Measurements from ENCODE around the gene ATP13A4.

ATP13A4 gene

DNA sequence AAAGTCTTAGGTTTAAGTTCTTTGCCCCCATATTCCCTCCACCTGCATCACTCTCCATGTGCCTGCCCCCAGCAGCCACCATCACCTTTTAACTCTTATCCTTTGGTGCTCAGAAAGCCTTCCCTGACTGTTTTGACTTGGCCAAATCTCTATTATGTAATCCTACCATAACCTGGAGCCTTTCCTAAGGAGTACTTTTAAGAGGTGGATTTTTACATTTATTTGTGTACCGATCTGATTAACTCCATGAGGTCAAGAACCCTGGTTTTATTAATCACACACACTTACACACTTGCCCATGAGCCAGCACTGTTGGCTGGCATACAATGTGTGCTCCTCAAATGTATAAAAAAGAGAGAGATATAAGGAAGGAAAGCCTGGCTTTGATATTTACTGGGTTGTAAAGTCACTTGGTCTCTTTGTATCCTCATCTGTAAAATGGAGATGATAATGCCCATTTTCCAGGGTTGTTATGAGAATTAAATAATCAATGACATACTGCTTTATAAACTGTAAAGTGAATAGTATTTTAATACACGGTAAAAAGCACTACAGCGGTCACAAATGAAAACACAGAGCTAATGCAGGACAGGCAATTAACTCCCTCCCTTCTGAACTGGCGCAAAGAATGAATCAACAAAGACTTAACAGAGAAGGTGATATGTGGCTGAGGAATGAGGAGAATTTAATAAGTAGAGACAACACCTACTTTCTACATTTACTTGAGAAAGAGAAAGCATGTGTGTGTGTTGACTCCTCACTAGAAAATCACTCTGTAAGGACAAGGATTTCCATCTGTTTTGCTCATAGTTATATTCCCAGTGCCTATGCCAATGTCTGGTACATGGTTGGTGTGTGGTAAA, 45.4 kb downstream of the ATP13A4 start:
- Histone ChIP-seq H3K9ac (ENCODE audit: insufficient read length, low read depth) (no peak overlapping the region), H3K9me3 (ENCODE audit: insufficient read depth, low read length) (no peaks in the 10 kb centered on the region), H3K4me3 (ENCODE audit: insufficient read length, low read depth) (no peak overlapping the region), H3K27me3 (ENCODE audit: insufficient read depth, insufficient read length) (no peaks in the 10 kb centered on the region), H3K4me1 (ENCODE audit: insufficient read depth, insufficient read length) (no peaks in the 10 kb centered on the region), H3K36me3 (ENCODE audit: insufficient read depth, insufficient read length, low read length) (no peaks in the 10 kb centered on the region)
- no peak for DNase-seq (ENCODE audit: low read depth, low spot score)
- TF ChIP-seq YY1 (IDR thresholded peaks at IDR 0.05; ENCODE audit: insufficient read depth, insufficient read length), result no peak
- TF ChIP-seq ZNF274 (IDR thresholded peaks at IDR 0.05; ENCODE audit: low read depth, low read length), result no peak
- TF ChIP-seq SUZ12 (IDR thresholded peaks at IDR 0.05; ENCODE audit: extremely low read depth, insufficient read depth, insufficient read length), result no peak

DNA sequence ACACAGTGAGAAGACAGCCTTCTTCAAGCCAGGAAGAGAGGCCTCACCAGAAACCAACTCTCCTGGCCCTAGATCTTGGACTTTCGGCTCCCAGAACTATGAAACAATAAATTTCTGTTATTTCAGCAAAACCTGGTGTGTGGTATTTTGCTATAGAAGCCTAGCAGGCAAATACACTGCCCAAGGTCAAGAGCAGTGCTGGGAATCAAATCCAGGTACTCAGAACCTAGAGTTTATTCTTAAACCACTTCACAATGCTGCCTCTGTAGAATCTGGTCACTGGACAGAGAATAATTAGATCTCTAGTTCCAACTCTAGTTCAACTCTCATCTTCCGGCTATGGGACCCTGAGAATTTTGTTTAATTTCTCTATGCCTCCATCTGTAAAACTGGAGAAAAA, 46.6 kb downstream of the ATP13A4 start:
- DNase-seq (ENCODE audit: low read depth, low spot score), result no peak
- H3K9ac ChIP-seq (ENCODE audit: insufficient read length, low read depth), result no peak overlapping the region
- H3K36me3 ChIP-seq (ENCODE audit: insufficient read depth, insufficient read length, low read length), result no peaks in the 10 kb centered on the region
- H3K4me3 ChIP-seq (ENCODE audit: insufficient read length, low read depth), result no peak overlapping the region
- TF ChIP-seq YY1 (IDR thresholded peaks at IDR 0.05; ENCODE audit: insufficient read depth, insufficient read length), result no peak
- TF ChIP-seq SUZ12 (IDR thresholded peaks at IDR 0.05; ENCODE audit: extremely low read depth, insufficient read depth, insufficient read length), result no peak
- TF ChIP-seq ZNF274 (IDR thresholded peaks at IDR 0.05; ENCODE audit: low read depth, low read length), result no peak
- H3K27me3 ChIP-seq (ENCODE audit: insufficient read depth, insufficient read length), result no peaks in the 10 kb centered on the region
- H3K4me1 ChIP-seq (ENCODE audit: insufficient read depth, insufficient read length), result no peaks in the 10 kb centered on the region
- H3K9me3 ChIP-seq (ENCODE audit: insufficient read depth, low read length), result no peaks in the 10 kb centered on the region

DNA sequence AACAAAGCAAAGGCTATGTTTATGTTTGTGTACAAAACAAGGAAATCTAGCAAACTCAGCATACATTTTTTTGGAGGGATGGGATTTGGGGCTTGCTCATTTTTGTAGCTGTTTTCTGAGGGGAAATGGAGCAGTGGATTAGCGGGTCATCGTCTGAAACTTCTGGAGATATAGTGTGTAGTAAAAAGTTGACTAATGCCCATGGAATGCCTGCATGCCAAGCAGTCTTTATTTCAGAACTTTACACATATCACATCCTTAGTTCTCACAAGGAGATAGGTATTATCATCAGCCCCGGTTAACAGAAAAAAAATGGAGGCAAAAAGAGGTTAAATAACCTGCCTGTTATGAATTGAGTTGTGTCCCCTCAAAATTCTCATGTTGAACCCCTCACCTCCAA, 47.1 kb downstream of the ATP13A4 start:
- no peak for TF ChIP-seq YY1 (IDR thresholded peaks at IDR 0.05; ENCODE audit: insufficient read depth, insufficient read length)
- TF ChIP-seq ZNF274 (IDR thresholded peaks at IDR 0.05; ENCODE audit: low read depth, low read length), result no peak
- TF ChIP-seq SUZ12 (IDR thresholded peaks at IDR 0.05; ENCODE audit: extremely low read depth, insufficient read depth, insufficient read length), result no peak
- H3K4me3 ChIP-seq (ENCODE audit: insufficient read length, low read depth), result no peak overlapping the region
- H3K36me3 ChIP-seq (ENCODE audit: insufficient read depth, insufficient read length, low read length), result no peaks in the 10 kb centered on the region
- no peaks in the 10 kb centered on the region for H3K9me3 ChIP-seq (ENCODE audit: insufficient read depth, low read length)
- H3K9ac ChIP-seq (ENCODE audit: insufficient read length, low read depth), result no peak overlapping the region
- H3K27me3 ChIP-seq (ENCODE audit: insufficient read depth, insufficient read length), result no peaks in the 10 kb centered on the region
- DNase-seq (ENCODE audit: low read depth, low spot score), result no peak
- no peaks in the 10 kb centered on the region for H3K4me1 ChIP-seq (ENCODE audit: insufficient read depth, insufficient read length)

DNA sequence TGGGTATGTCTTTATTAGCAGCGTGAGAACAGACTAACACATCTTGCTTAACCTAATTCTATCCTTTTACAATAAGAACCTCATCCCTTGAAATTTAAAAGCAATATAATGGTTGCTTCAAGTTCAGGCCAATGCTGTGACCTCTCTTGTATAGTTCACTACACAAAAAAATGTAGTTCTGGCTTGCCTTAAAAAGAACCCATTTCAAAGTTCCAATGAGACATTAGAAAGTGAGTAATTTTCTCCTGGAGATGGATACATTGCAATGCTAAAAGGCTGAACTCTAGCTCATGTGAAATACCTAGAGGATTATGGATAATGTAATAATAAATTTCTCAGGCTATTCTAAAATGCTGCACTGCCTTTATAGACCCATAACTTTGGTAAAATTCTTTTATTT, 47.8 kb downstream of the ATP13A4 start:
- no peaks in the 10 kb centered on the region for H3K27me3 ChIP-seq (ENCODE audit: insufficient read depth, insufficient read length)
- no peak overlapping the region for H3K9ac ChIP-seq (ENCODE audit: insufficient read length, low read depth)
- no peak for DNase-seq (ENCODE audit: low read depth, low spot score)
- no peak overlapping the region for H3K4me3 ChIP-seq (ENCODE audit: insufficient read length, low read depth)
- H3K36me3 ChIP-seq (ENCODE audit: insufficient read depth, insufficient read length, low read length), result no peaks in the 10 kb centered on the region
- TF ChIP-seq YY1 (IDR thresholded peaks at IDR 0.05; ENCODE audit: insufficient read depth, insufficient read length) (no peak), SUZ12 (IDR thresholded peaks at IDR 0.05; ENCODE audit: extremely low read depth, insufficient read depth, insufficient read length) (no peak), ZNF274 (IDR thresholded peaks at IDR 0.05; ENCODE audit: low read depth, low read length) (no peak)
- H3K4me1 ChIP-seq (ENCODE audit: insufficient read depth, insufficient read length), result no peaks in the 10 kb centered on the region
- no peaks in the 10 kb centered on the region for H3K9me3 ChIP-seq (ENCODE audit: insufficient read depth, low read length)

DNA sequence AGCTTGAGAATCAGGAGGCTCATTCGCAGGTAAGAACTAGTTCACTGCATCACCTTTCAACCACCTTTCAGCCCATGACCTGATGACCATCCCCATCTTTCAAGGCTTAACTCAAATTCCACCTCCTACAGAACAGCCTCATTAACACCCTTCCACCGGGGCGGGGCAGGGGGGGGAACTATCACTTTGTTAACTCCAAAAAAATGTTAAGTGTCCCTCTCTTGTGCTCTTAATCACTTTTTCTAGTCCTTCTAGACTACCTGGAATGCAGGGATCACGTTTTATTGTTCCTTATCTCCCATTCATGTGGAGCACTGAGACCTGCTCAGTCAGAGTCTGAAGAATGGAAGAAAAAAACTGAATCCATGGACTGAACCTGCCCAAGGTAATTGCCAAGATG, 51.8 kb downstream of the ATP13A4 start:
- Histone ChIP-seq H3K27me3 (ENCODE audit: insufficient read depth, insufficient read length) (no peaks in the 10 kb centered on the region), H3K36me3 (ENCODE audit: insufficient read depth, insufficient read length, low read length) (no peaks in the 10 kb centered on the region), H3K9ac (ENCODE audit: insufficient read length, low read depth) (no peak overlapping the region), H3K4me3 (ENCODE audit: insufficient read length, low read depth) (no peak overlapping the region), H3K4me1 (ENCODE audit: insufficient read depth, insufficient read length) (no peaks in the 10 kb centered on the region), H3K9me3 (ENCODE audit: insufficient read depth, low read length) (no peaks in the 10 kb centered on the region)
- no peak for TF ChIP-seq SUZ12 (IDR thresholded peaks at IDR 0.05; ENCODE audit: extremely low read depth, insufficient read depth, insufficient read length)
- no peak for TF ChIP-seq YY1 (IDR thresholded peaks at IDR 0.05; ENCODE audit: insufficient read depth, insufficient read length)
- no peak for TF ChIP-seq ZNF274 (IDR thresholded peaks at IDR 0.05; ENCODE audit: low read depth, low read length)
- no peak for DNase-seq (ENCODE audit: low read depth, low spot score)

DNA sequence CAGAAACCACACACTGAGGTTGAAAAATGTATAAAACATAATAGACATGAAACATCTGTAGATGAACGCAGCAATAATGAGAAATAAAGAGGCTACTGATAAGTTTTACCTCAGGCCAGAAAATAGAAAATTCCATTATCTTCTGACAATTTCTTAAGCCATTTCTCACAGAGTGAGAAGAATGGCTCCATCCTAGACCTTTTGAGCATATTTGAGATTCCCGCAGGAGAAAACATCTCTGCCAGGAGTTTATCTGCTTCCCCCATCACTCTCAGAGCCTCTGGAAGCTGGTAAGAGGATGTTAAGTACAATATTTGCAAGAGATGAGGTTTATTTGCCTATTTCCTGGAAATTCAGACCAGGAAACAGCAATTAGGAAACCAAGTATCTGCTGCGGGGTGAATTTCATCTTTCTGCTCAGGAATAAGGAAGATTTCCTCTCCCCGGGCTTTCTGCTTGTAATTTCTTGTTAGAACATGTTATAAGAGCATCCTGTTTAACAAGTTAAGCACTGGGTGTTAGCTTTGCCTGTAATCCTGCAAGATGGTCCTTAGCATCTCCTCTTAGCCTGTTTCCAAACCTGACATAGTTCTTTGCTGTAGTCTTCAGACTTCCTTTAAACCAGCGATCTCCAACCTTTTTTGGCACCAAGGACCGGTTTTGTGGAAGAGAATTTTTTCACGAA, 54.8 kb downstream of the ATP13A4 start:
- Histone ChIP-seq H3K4me1 (ENCODE audit: insufficient read depth, insufficient read length) (no peaks in the 10 kb centered on the region), H3K27me3 (ENCODE audit: insufficient read depth, insufficient read length) (no peaks in the 10 kb centered on the region), H3K4me3 (ENCODE audit: insufficient read length, low read depth) (no peak overlapping the region), H3K36me3 (ENCODE audit: insufficient read depth, insufficient read length, low read length) (no peaks in the 10 kb centered on the region), H3K9ac (ENCODE audit: insufficient read length, low read depth) (no peak overlapping the region), H3K9me3 (ENCODE audit: insufficient read depth, low read length) (no peaks in the 10 kb centered on the region)
- DNase-seq (ENCODE audit: low read depth, low spot score), result no peak
- no peak for TF ChIP-seq YY1 (IDR thresholded peaks at IDR 0.05; ENCODE audit: insufficient read depth, insufficient read length)
- TF ChIP-seq ZNF274 (IDR thresholded peaks at IDR 0.05; ENCODE audit: low read depth, low read length), result no peak
- no peak for TF ChIP-seq SUZ12 (IDR thresholded peaks at IDR 0.05; ENCODE audit: extremely low read depth, insufficient read depth, insufficient read length)

DNA sequence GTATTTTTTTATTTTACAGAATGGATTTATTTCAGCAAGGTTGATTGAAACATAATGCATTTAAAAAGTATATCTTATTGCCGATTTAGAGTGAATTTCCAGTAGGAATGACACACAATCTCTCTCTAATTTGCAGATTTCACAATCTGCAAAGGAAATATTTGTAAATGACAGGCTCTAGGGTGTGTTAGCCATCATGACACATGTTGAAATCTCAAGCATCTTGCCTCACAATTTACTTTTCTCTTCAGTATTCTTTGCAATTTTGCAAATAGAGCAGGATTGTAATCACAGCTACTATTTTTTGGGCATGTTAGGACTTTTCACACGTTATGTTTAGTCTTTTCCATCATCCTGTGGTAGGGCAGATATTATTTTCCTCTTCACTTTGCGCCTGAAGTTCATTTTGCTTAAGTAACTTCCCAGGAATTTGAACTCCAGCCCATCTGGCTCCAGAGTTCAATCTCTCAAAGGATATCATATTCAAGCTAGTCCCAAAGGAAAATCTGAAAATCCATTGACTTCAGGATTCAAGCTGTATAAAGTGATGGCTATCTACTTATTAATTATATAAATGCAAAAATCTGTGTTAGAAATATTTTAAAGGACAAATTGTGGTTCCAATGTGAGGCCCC, 55.4 kb downstream of the ATP13A4 start:
- no peak for DNase-seq (ENCODE audit: low read depth, low spot score)
- Histone ChIP-seq H3K9ac (ENCODE audit: insufficient read length, low read depth) (no peak overlapping the region), H3K27me3 (ENCODE audit: insufficient read depth, insufficient read length) (no peaks in the 10 kb centered on the region), H3K36me3 (ENCODE audit: insufficient read depth, insufficient read length, low read length) (no peaks in the 10 kb centered on the region), H3K4me3 (ENCODE audit: insufficient read length, low read depth) (no peak overlapping the region), H3K9me3 (ENCODE audit: insufficient read depth, low read length) (no peaks in the 10 kb centered on the region), H3K4me1 (ENCODE audit: insufficient read depth, insufficient read length) (no peaks in the 10 kb centered on the region)
- no peak for TF ChIP-seq ZNF274 (IDR thresholded peaks at IDR 0.05; ENCODE audit: low read depth, low read length)
- no peak for TF ChIP-seq SUZ12 (IDR thresholded peaks at IDR 0.05; ENCODE audit: extremely low read depth, insufficient read depth, insufficient read length)
- TF ChIP-seq YY1 (IDR thresholded peaks at IDR 0.05; ENCODE audit: insufficient read depth, insufficient read length), result no peak
